Omental fat pad (tissue), 4 donors: Measurements from ENCODE around the gene GLDC. TPM values are rescaled to one million over a fixed set of nuclear protein-coding genes. Genes with fewer than 3 reads are reported as not detected.

Experiments used
- ATAC-seq: fragments of 150-250 bp; one replicate; pipeline ENCODE4 v1.9.1; 2016; ENCODE audit warnings: mild to moderate bottlenecking, moderate library complexity; ENCODE audit not compliant: low FRiP score
- DNase-seq: peaks from one replicate; pipeline ENCODE4 v3.0.0-alpha.2; 2019; ENCODE audit warnings: low spot score
- CTCF ChIP-seq, 3 donors: fragments of 450-650 bp; IDR thresholded peaks; one replicate each; pipeline ENCODE4 v1.5.1; 2016 to 2017; ENCODE audit warnings: antibody characterized with exemption in 3 of 3, mild to moderate bottlenecking in 3 of 3, moderate library complexity in 2 of 3
- total RNA-seq, 4 donors: library from RNA; depleted of rRNA; stranded (reverse); fragments of >200 nt; gene quantifications; one replicate each; pipeline ENCODE4 v1.1.0, GENCODE V29; 2016

The GLDC gene
- total RNA-seq, 4 donors from 2014 or later: 0.13 to 1.7 (median 0.46) TPM; not detected in 1

GRCh38 chr9:6681957-6682501 lies 36.5 kb upstream of the GLDC start:
- ATAC-seq (peak; percentile 1), DNase-seq (no peak)
- no peak for TF ChIP-seq CTCF (IDR thresholded peaks at IDR 0.05)

GRCh38 chr9:6681147-6681956 lies 35.8 kb upstream of the GLDC start:
- ATAC-seq: peak; percentile 99
- no peak for TF ChIP-seq CTCF (IDR thresholded peaks at IDR 0.05)

GRCh38 chr9:6680797-6681146 lies 35.2 kb upstream of the GLDC start:
- ATAC-seq: peak; percentile 61
- TF ChIP-seq CTCF (IDR thresholded peaks at IDR 0.05): no peak
- no peak for DNase-seq

More at GRCh38 chr9:6681147-6681956, 35.8 kb upstream of the GLDC start:
- peak; percentile 91 for DNase-seq

- no peak for ATAC-seq
- no peak for TF ChIP-seq CTCF (IDR thresholded peaks at IDR 0.05)
- DNase-seq: no peak
These were observed 32.3 kb upstream of the GLDC start for GRCh38 chr9:6677803-6678202.

- no peak for TF ChIP-seq CTCF (IDR thresholded peaks at IDR 0.05)
- DNase-seq (no peak), ATAC-seq (no peak)
These were observed 30.9 kb upstream of the GLDC start for GRCh38 chr9:6676254-6676921.

GRCh38 chr9:6675268-6675667 lies 29.7 kb upstream of the GLDC start:
- no peak for TF ChIP-seq CTCF (IDR thresholded peaks at IDR 0.05)
- DNase-seq (no peak), ATAC-seq (no peak)
